Measurements from ENCODE around the gene ACSM2A. TPM values are rescaled to one million over a fixed set of nuclear protein-coding genes. Genes with fewer than 3 reads are reported as not detected.
"Not testable (repeated sequence)": the region's sequence is repeated elsewhere in the genome, so short reads cannot be mapped to it uniquely, and the experiment has no call there.

The ACSM2A gene
- total RNA-seq, 1 experiment from 2014 or later = not detected

DNA sequence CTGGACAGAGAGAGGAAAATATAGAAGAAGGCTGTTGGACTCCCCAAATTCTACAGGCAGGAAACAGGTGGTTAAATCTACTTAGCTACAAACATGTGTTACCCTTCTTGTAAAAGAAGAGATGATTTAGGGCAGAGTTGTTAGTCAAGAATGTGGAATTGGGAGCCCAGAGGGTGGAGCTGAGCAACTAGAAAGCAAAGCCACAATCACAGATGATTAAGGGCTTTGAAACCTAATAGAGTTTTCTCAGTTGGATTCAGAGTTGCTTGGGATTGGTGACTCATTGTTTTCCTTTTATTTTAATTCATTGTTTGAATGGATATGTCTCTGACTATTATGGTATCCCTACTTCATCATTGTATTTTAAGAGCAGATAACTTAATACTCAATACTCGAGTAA is 35.8 kb upstream of the ACSM2A start:
- Mint-ChIP-seq H3K9me3 (peaks cover 14% of the 10 kb centered on the region), H3K27ac (no peak overlapping the region), H3K4me3 (no peak overlapping the region), H3K36me3 (no peaks in the 10 kb centered on the region), H3K4me1 (no peaks in the 10 kb centered on the region), H3K27me3 (ENCODE audit: low read depth) (no peaks in the 10 kb centered on the region; the same call in 1 of the 2 replicates)
- TF ChIP-seq CBFB (CRISPR knock-in tag; IDR thresholded peaks at IDR 0.05; ENCODE audit: low read depth) (no peak), TP53 (CRISPR knock-in tag; IDR thresholded peaks at IDR 0.05) (no peak)
- ATAC-seq (no peak), DNase-seq (ENCODE audit: low spot score) (no peak)
- POLR2A ChIA-PET = interaction anchor here (0.6 kb wide), 1 partner anchor 276 kb away, joined by 4 read pairs; no protein-coding TSS in a partner anchor
- CTCF ChIA-PET = no interaction called here

DNA sequence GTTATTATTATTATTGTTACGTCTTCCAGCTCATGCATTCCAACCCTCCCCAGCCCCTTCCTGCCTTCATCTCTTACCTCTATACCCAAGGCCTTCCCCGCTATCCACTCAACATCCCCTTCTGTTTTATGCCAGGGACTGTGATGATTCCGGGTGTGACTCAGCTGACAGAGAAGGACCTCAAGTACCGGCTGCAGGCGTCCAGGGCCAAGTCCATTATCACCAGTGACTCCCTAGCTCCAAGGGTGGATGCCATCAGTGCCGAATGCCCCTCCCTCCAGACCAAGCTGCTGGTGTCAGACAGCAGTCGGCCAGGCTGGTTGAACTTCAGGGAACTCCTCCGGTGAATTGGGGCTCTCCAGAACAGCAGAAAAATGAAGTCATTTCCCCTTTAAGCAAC is 32.2 kb upstream of the ACSM2A start:
- H3K27ac Mint-ChIP-seq; H3K9me3 Mint-ChIP-seq; H3K4me3 Mint-ChIP-seq; CTCF ChIA-PET; POLR2A ChIA-PET; DNase-seq (ENCODE audit: low spot score); H3K36me3 Mint-ChIP-seq; H3K4me1 Mint-ChIP-seq; ATAC-seq; H3K27me3 Mint-ChIP-seq (ENCODE audit: low read depth): not testable (repeated sequence)

DNA sequence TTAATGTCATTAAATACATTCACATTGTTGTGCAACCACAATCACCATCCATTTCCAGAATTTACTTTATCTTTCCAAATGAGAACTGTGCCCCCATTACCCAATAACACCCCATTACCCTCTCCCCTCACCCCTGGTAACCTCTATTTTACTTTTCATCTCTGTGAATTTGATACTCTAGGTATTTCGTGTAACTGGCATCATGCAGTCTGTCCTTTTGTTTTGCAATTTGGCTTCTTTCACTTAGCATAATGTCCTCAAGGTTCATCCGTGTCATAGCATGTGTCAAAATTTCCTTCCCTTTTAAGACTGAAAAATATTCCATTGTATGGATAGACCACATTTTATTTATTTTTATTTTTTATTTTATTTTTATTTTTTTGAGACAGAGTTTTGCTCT is 29.6 kb upstream of the ACSM2A start:
- H3K9me3 Mint-ChIP-seq; ATAC-seq; H3K4me1 Mint-ChIP-seq; POLR2A ChIA-PET; H3K27ac Mint-ChIP-seq; DNase-seq (ENCODE audit: low spot score); H3K4me3 Mint-ChIP-seq; H3K36me3 Mint-ChIP-seq; CTCF ChIA-PET; H3K27me3 Mint-ChIP-seq (ENCODE audit: low read depth): not testable (repeated sequence)

DNA sequence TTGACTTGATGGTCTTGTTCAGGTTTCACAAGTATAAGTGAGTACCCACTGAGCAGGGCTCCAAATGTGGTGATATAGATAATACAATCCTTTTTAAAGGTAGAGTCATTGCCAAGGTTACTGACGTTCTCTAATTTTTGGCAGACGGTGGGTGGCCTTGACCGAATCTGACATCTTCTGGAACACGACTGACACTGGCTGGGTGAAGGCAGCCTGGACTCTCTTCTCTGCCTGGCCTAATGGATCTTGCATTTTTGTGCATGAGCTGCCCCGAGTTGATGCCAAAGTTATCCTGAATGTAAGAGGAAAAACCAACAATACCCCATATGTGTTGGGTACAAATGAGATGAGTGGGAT is 27.6 kb upstream of the ACSM2A start:
- H3K27ac Mint-ChIP-seq; POLR2A ChIA-PET; H3K9me3 Mint-ChIP-seq; CTCF ChIA-PET; H3K4me1 Mint-ChIP-seq; H3K4me3 Mint-ChIP-seq; DNase-seq (ENCODE audit: low spot score); H3K36me3 Mint-ChIP-seq; ATAC-seq; H3K27me3 Mint-ChIP-seq (ENCODE audit: low read depth): not testable (repeated sequence)

DNA sequence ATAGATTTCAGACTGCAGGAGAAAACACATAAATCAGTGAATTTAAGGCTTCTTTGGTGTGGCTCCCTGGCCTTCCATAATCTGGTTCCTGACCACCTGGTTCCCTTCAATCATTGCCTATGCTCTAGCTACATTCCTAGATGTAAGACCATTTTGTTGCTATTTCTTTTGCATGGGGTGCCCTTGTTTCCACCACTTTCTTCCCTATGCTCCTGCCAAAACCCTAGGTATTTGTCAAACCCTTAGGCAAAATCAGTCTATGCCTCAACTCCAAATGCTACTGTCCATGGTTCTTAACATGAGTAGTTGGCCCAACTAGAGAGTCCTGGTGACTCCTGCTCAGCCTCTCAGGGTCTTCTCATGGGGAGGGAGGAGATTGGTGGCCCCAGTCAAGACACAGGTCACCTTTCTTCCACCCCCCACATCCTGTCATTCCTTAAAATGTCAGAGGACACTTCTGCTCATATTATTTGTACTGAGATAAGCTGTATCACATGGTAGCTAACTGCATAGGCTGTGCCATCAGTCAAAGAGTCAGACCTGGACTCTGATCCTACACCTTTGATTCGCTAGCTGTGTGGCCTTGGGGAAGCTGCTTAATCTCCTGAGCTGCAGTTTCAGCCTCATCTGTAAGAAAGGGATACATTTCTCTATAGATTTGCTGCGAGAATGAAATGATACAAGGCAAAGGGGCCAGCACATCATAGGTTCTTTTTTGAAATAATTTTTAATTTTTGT is 27.0 kb upstream of the ACSM2A start:
- no peak for TF ChIP-seq ZNF423 (CRISPR knock-in tag; IDR thresholded peaks at IDR 0.05)
- TF ChIP-seq, protein P1, sequence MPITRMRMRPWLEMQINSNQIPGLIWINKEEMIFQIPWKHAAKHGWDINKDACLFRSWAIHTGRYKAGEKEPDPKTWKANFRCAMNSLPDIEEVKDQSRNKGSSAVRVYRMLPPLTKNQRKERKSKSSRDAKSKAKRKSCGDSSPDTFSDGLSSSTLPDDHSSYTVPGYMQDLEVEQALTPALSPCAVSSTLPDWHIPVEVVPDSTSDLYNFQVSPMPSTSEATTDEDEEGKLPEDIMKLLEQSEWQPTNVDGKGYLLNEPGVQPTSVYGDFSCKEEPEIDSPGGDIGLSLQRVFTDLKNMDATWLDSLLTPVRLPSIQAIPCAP (CRISPR knock-in tag; IDR thresholded peaks at IDR 0.05) = no peak
- TF ChIP-seq MXD4 (CRISPR knock-in tag; IDR thresholded peaks at IDR 0.05; ENCODE audit: borderline replicate concordance) = no peak
- no peak for TF ChIP-seq ETV6 (CRISPR knock-in tag; IDR thresholded peaks at IDR 0.05)
- TF ChIP-seq, protein P2, sequence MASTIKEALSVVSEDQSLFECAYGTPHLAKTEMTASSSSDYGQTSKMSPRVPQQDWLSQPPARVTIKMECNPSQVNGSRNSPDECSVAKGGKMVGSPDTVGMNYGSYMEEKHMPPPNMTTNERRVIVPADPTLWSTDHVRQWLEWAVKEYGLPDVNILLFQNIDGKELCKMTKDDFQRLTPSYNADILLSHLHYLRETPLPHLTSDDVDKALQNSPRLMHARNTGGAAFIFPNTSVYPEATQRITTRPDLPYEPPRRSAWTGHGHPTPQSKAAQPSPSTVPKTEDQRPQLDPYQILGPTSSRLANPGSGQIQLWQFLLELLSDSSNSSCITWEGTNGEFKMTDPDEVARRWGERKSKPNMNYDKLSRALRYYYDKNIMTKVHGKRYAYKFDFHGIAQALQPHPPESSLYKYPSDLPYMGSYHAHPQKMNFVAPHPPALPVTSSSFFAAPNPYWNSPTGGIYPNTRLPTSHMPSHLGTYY (CRISPR knock-in tag; IDR thresholded peaks at IDR 0.05) = no peak
- TF ChIP-seq OVOL2 (CRISPR knock-in tag; IDR thresholded peaks at IDR 0.05; ENCODE audit: borderline replicate concordance) = no peak
- TF ChIP-seq SMAD4 (CRISPR knock-in tag; IDR thresholded peaks at IDR 0.05) = no peak
- TF ChIP-seq HMGA2 (CRISPR knock-in tag; IDR thresholded peaks at IDR 0.05) = no peak
- ChIA-PET CTCF (no interaction called here), POLR2A (no interaction called here)
- DNase-seq (ENCODE audit: low spot score) (no peak), ATAC-seq (no peak)
- H3K9me3 Mint-ChIP-seq = peaks cover 9% of the 10 kb centered on the region
- H3K36me3 Mint-ChIP-seq = no peaks in the 10 kb centered on the region
- no peaks in the 10 kb centered on the region for H3K4me1 Mint-ChIP-seq
- no peak overlapping the region for H3K4me3 Mint-ChIP-seq
- peaks cover 6% of the 10 kb centered on the region for H3K27me3 Mint-ChIP-seq (ENCODE audit: low read depth)
- no peak overlapping the region for H3K27ac Mint-ChIP-seq

DNA sequence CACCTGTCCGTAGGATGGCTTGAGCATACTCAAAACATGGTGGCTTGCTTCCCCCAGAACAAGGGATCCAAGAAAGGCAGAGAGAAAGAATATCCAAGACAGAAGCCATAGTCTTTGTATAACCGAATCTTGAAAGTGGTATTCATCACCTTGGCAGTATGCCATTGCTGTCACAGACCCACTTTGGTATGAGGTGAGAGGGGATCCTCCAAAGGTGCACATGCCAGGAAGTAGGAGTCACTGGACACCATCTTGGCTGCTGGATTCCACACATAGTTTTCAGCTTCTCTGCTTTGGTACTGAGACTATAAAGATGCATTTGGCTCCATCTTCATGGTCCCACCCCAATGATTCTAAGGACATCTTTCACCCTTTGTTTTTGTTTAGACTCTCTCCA is 23.9 kb upstream of the ACSM2A start:
- POLR2A ChIA-PET; ATAC-seq; H3K4me3 Mint-ChIP-seq; H3K27ac Mint-ChIP-seq; H3K9me3 Mint-ChIP-seq; CTCF ChIA-PET; H3K4me1 Mint-ChIP-seq; H3K27me3 Mint-ChIP-seq (ENCODE audit: low read depth); DNase-seq (ENCODE audit: low spot score); H3K36me3 Mint-ChIP-seq: not testable (repeated sequence)

DNA sequence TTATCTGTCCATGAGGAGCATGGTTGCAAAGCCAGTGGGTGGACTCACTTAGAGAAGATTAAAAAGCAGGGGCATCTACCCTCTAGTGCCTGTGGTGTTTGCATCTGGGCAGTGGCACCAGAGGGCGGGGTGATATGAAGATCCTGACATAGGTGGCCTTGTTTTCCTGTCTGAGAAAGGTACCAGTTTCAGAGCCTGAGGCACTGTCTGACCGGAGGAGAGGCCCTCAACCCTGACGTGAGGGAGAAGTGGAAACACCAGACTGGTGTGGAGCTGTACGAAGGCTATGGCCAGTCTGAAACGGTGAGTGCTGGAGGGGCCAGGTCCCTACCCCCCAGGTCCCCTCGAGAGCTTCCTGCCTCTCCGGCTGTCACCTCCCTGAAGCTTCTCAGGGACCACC is 21.8 kb upstream of the ACSM2A start:
- ATAC-seq; H3K36me3 Mint-ChIP-seq; POLR2A ChIA-PET; H3K27ac Mint-ChIP-seq; H3K9me3 Mint-ChIP-seq; CTCF ChIA-PET; DNase-seq (ENCODE audit: low spot score); H3K27me3 Mint-ChIP-seq (ENCODE audit: low read depth); H3K4me3 Mint-ChIP-seq; H3K4me1 Mint-ChIP-seq: not testable (repeated sequence)

DNA sequence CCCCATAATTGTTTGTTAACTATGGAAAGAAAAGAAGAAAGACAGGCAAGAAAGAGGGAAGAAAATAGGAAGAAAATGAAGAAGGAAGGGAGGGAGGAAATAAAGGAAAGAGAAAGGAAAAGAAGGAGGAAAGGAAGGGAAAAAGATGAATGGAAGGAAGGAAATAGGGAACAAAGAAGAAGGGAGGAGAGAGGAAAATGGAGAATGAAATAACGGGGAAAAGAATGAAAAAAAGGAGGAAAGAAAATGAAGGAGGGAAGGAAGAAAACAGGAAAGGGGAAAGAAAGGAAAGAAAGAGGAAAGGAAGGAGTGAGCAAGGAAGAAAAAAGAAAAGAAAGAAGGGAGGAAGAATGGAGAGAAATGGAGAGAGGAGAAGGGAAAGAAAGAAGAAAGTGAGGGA is 20.8 kb upstream of the ACSM2A start:
- H3K4me1 Mint-ChIP-seq; H3K27me3 Mint-ChIP-seq (ENCODE audit: low read depth); CTCF ChIA-PET; ATAC-seq; H3K9me3 Mint-ChIP-seq; H3K4me3 Mint-ChIP-seq; POLR2A ChIA-PET; H3K36me3 Mint-ChIP-seq; DNase-seq (ENCODE audit: low spot score); H3K27ac Mint-ChIP-seq: not testable (repeated sequence)

Measured in WTC11 (cell line).